Natural killer cell (primary cell): ENCODE results near the gene CBX5. TPM values are rescaled to one million over a fixed set of nuclear protein-coding genes. Genes with fewer than 3 reads are reported as not detected.

Source experiments
- ATAC-seq, 3 donors: fragments of 150-1000 bp in 2 of 3; fragments of 200-7000 bp in 1 of 3; cut with Tn5 transposase; 1 replicate in 1 of 3; 2 replicates in 2 of 3; pipeline ENCODE4 v1.10.0; 2021; ENCODE audit warnings: mild to moderate bottlenecking in 2 of 3, moderate library complexity in 2 of 3
- DNase-seq, 2 donors: peaks; one replicate each; pipeline versions ENCODE4 v3.0.0 to v3.0.0-alpha.2; 2013 to 2021; ENCODE audit warnings: mixed read lengths in 1 of 2
- H3K27ac ChIP-seq: one replicate; pipeline ENCODE4 v1.5.1; 2013; ENCODE audit warnings: mild to moderate bottlenecking, low read length
- H3K27me3 ChIP-seq: one replicate; pipeline ENCODE4 v1.6.1; 2013; ENCODE audit warnings: low read length; ENCODE audit not compliant: control insufficient read depth, insufficient read depth
- H3K36me3 ChIP-seq: one replicate; pipeline ENCODE4 v1.6.1; 2013; ENCODE audit warnings: low read length; ENCODE audit not compliant: control insufficient read depth, insufficient read depth
- H3K4me1 ChIP-seq: one replicate; pipeline ENCODE4 v1.6.1; 2013; ENCODE audit warnings: low read length; ENCODE audit not compliant: control insufficient read depth, insufficient read depth
- H3K4me3 ChIP-seq: one replicate; pipeline ENCODE4 v1.5.1; 2013; ENCODE audit warnings: low read length
- H3K9me3 ChIP-seq: one replicate; pipeline ENCODE4 v1.6.1; 2013; ENCODE audit warnings: low read length; ENCODE audit not compliant: control insufficient read depth, insufficient read depth
- H3K27ac Mint-ChIP-seq, 2 donors: one replicate each; pipeline ENCODE4 v1.8.0; 2022; ENCODE audit warnings: mild to moderate bottlenecking in 2 of 2, mixed read lengths in 2 of 2, moderate library complexity in 1 of 2
- H3K27me3 Mint-ChIP-seq, 2 donors: one replicate each; pipeline ENCODE4 v1.8.0; 2022; ENCODE audit warnings: low read depth in 2 of 2, mixed read lengths in 2 of 2
- H3K36me3 Mint-ChIP-seq: one replicate; pipeline ENCODE4 v1.8.0; 2022; ENCODE audit warnings: mixed read lengths
- H3K4me1 Mint-ChIP-seq, 2 donors: one replicate each; pipeline ENCODE4 v1.8.0; 2022; ENCODE audit warnings: mixed read lengths in 2 of 2
- H3K4me3 Mint-ChIP-seq: one replicate; pipeline ENCODE4 v1.8.0; 2022; ENCODE audit warnings: mild to moderate bottlenecking, moderate library complexity, mixed read lengths
- H3K9me3 Mint-ChIP-seq, 2 donors: one replicate each; pipeline ENCODE4 v1.8.0; 2022; ENCODE audit warnings: mixed read lengths in 2 of 2
- whole genome bisulfite sequencing: methylation state at CpG from one replicate; pipeline ENCODE4 v1.1.7; 2013; ENCODE audit warnings: missing lambda C conversion rate; ENCODE audit not compliant: insufficient coverage; 5-methylcytosine and 5-hydroxymethylcytosine counted together
- intact Hi-C: fragments of 100-400 bp; cut with micrococcal nuclease; formaldehyde crosslinking; loops from one replicate; pipeline ENCODE4 v1.14.2; 2022
- total RNA-seq, 4 donors: library from RNA; stranded (reverse); fragments of 120-200 nt in 1 of 4; gene quantifications; one replicate each; pipeline versions ENCODE4 v1.2.3 to v1.2.4, GENCODE V29; 2013 to 2022
- TF ChIP-seq, protein P1 (sequence below): fragments of 200-600 bp; IDR thresholded peaks from one replicate; pipeline ENCODE4 v1.8.0; 2022; ENCODE audit warnings: antibody characterized with exemption

Gene CBX5
- total RNA-seq, 3 donors from 2014 or later (not counting 1 experiment from before 2014, with no cell fraction given), result 30.8 to 42.3 (median 36.5) TPM

DNA sequence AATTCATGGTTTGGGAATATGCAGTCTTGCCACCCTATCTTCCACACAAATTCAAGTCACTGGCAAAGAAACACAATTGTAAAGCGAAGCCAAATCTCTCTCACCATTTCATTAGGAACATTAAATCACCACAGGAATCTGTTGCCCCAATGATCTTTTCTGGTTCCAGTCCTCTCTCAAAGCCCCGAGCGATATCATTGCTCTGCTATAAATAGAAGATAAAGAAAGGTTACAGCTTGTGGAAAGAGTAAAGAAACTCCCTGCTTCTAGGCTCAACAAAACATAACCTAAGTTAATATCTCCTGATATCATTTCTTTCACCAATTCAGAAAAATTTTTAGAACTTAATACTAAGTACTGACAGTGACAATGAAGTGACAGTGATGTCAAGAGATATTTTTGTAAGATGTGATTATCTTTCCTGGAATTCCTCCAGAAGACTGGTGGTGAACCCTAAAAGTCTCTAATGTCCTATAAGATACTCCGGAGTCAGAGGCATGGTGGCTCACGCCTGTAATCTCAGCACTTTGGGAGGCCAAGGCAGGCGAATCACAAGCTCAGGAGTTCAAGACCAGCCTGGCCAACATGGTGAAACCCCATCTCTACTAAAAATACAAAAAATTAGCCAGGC, 33.8 kb downstream of the CBX5 start:
- intact Hi-C loops, result no loop called here
- Mint-ChIP-seq H3K4me3 (no peak overlapping the region), H3K9me3 (no peaks in the 10 kb centered on the region), H3K36me3 (peaks cover 12% of the 10 kb centered on the region), H3K4me1 (no peaks in the 10 kb centered on the region), H3K27me3 (no peaks in the 10 kb centered on the region), H3K27ac (no peak overlapping the region)
- H3K36me3 ChIP-seq, result peaks cover 27% of the 10 kb centered on the region
- H3K27me3 ChIP-seq, result no peaks in the 10 kb centered on the region
- H3K4me3 ChIP-seq, result no peak overlapping the region
- WGBS, result 100% methylated on average over 4 of the region's 6 CpGs
- H3K9me3 ChIP-seq, result no peaks in the 10 kb centered on the region
- H3K4me1 ChIP-seq, result no peaks in the 10 kb centered on the region
- DNase-seq (no peak), ATAC-seq (no peak)
- no peak overlapping the region for H3K27ac ChIP-seq
- TF ChIP-seq, protein P1, sequence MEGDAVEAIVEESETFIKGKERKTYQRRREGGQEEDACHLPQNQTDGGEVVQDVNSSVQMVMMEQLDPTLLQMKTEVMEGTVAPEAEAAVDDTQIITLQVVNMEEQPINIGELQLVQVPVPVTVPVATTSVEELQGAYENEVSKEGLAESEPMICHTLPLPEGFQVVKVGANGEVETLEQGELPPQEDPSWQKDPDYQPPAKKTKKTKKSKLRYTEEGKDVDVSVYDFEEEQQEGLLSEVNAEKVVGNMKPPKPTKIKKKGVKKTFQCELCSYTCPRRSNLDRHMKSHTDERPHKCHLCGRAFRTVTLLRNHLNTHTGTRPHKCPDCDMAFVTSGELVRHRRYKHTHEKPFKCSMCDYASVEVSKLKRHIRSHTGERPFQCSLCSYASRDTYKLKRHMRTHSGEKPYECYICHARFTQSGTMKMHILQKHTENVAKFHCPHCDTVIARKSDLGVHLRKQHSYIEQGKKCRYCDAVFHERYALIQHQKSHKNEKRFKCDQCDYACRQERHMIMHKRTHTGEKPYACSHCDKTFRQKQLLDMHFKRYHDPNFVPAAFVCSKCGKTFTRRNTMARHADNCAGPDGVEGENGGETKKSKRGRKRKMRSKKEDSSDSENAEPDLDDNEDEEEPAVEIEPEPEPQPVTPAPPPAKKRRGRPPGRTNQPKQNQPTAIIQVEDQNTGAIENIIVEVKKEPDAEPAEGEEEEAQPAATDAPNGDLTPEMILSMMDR, result no peak

DNA sequence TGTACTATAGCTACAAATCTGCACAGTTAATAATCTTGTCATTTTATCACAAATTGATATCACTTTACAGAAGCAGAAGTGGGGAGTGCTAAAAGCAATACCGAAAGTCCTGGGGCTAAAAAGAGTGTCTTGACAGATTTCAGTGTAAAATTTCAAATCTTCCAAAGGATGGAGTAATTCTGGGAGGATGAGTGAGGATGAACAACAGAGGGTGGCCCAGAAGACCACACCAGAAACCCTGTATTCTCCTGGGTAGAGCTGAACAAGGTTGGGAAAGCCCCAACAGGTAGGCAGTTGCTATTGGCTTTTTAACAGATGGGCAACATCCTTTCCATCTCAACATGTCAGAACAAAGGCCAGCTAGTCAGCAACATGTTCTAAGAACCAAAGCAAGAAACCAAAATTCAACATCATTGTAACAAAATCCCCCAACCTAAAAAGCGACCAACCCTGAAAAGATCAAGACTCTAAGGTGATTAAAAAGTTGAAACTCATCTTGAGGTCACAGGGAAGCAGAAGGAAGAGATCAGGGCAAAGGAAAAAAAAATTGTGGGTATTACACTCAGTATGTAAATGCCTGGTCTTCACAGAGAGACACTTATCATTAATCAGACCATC, 38.8 kb downstream of the CBX5 start:
- WGBS, result 87% methylated on average over 1 of the region's 2 CpGs
- peaks cover 8% of the 10 kb centered on the region in 2 donors for H3K4me1 Mint-ChIP-seq
- peaks cover 26% of the 10 kb centered on the region for H3K36me3 ChIP-seq

DNA sequence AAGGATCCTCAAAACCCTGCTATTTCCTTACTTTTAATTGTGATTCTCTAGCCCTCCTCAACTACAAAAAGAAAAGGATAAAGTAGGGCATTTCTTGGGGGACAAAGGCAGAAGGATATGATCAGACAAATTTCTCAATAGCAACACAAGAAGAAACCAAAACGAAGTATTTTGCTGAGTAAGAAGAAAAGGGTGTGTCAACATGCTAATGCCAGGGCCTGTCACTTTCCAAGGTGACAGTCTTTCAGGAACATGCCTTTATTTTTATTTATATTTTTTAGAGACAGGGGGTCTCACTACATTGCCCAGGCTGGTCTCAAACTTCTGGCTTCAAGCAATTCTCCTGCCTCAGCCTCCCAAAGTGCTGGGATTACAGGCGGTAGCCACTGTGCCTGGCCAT, 39.8 kb downstream of the CBX5 start:
- H3K36me3 Mint-ChIP-seq, result peaks cover 12% of the 10 kb centered on the region

More for the DNA sequence above, 38.8 kb downstream of the CBX5 start:
- ATAC-seq, result no peak
- Mint-ChIP-seq H3K36me3 (peaks cover 12% of the 10 kb centered on the region), H3K9me3 (no peaks in the 10 kb centered on the region), H3K27me3 (no peaks in the 10 kb centered on the region), H3K4me3 (no peak overlapping the region), H3K27ac (no peak overlapping the region)
- DNase-seq, result no peak
- no peak overlapping the region for H3K4me3 ChIP-seq
- no peaks in the 10 kb centered on the region for H3K9me3 ChIP-seq
- H3K4me1 ChIP-seq, result no peaks in the 10 kb centered on the region
- no peaks in the 10 kb centered on the region for H3K27me3 ChIP-seq
- TF ChIP-seq, protein P1, result no peak
- no peak overlapping the region for H3K27ac ChIP-seq
- intact Hi-C loops, result no loop called here

More for the DNA sequence above, 39.8 kb downstream of the CBX5 start:
- no peaks in the 10 kb centered on the region for H3K27me3 Mint-ChIP-seq
- H3K4me1 Mint-ChIP-seq, result peaks cover 8% of the 10 kb centered on the region in 2 donors
- peaks cover 19% of the 10 kb centered on the region for H3K36me3 ChIP-seq
- no peaks in the 10 kb centered on the region for H3K27me3 ChIP-seq
- no peaks in the 10 kb centered on the region for H3K4me1 ChIP-seq
- H3K9me3 ChIP-seq, result no peaks in the 10 kb centered on the region
- DNase-seq, result no peak
- no peak overlapping the region for H3K27ac ChIP-seq
- no peak for ATAC-seq
- no peak overlapping the region for H3K27ac Mint-ChIP-seq
- H3K9me3 Mint-ChIP-seq, result no peaks in the 10 kb centered on the region
- H3K4me3 ChIP-seq, result no peak overlapping the region
- intact Hi-C loops, result no loop called here
- no peak overlapping the region for H3K4me3 Mint-ChIP-seq
- TF ChIP-seq, protein P1, result no peak
- 100% methylated on average over 1 of the region's 2 CpGs for WGBS
